Esophagus mucosa (tissue), 1 donor: ENCODE measurements around the gene CYP2C9. TPM values are rescaled to one million over a fixed set of nuclear protein-coding genes. Genes with fewer than 3 reads are reported as not detected.
"Not testable (repeated sequence)": the region's sequence is repeated elsewhere in the genome, so short reads cannot be mapped to it uniquely, and the experiment has no call there.

ENCODE experiments used
- ATAC-seq: fragments of 200-7000 bp; cut with Tn5 transposase; one replicate; pipeline ENCODE4 v1.9.1; 2020
- total RNA-seq: library from RNA; stranded (reverse); gene quantifications from one replicate; pipeline ENCODE4 v1.2.4, GENCODE V29; 2023
- donor health status: DM: yes; HTN: yes; CAD: no.

Gene CYP2C9
- total RNA-seq = 1.1 TPM

DNA sequence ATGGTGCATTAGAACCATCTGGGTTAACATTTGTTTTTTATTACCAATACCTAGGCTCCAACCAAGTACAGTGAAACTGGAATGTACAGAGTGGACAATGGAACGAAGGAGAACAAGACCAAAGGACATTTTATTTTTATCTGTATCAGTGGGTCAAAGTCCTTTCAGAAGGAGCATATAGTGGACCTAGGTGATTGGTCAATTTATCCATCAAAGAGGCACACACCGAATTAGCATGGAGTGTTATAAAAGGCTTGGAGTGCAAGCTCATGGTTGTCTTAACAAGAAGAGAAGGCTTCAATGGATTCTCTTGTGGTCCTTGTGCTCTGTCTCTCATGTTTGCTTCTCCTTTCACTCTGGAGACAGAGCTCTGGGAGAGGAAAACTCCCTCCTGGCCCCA lies at the start of gene CYP2C9:
Gene CYP2C9, plus strand, starts transcription at position 276 of the 400 bp plus-strand sequence. Its CDS starts 25 bp downstream, at position 301.
- ATAC-seq = no peak

DNA sequence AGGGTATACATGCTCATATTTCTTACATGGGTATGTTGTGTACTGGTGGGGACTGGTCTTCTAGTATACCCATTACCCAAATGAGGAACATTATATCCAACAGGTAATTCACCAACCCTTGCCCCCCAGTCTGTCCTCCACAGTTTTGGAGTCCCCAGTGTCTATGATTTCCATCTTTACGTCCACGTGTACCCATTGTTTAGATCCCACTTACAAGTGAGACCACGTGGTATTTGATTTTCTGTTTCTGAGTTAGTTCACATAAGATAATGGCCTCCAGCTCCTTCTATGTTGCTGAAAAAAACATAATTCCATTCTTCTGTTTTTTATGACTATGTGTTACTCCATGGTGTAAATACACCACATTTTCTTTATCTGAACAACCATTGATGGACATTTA lies 49.3 kb upstream of the CYP2C9 start:
- ATAC-seq = no peak

DNA sequence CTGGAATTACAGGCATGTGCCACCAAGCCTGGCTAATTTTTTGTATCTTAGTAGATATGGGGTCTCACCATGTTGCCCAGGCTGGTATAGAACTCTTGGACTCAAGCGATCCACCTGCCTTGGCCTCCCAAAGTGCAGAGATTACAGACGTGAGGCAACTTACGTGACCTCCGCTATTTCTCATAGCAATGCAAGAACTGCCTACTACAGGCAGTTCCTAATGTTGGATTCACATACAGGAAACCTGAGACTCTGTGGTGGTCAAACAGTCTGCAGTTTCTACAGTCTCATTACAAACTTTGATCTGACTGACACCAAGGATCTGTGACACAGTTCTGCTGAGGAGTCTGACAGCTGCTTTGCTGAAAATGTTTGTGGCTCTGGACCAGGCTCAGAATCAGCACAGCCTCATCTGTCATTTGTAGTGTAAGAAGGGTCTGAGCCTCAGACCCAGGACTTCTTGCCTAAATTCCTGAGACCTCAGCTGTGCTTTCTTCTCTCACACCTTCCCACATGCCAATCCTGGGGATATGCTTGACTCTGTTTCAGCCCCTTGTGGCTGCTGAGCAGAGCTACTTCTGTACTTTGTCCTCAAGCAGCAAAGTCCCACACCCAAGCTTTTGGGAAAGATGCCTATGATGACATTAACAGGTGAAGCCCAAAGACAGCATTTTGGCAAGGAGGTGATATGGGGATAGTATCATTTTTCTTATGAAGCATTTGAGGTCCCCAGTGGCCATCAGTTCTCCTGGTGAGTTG lies 48.0 kb upstream of the CYP2C9 start:
- no peak for ATAC-seq

GRCh38 chr10:94898414-94898813 lies 40.0 kb upstream of the CYP2C9 start:
- not testable (repeated sequence) for ATAC-seq

- ATAC-seq = no peak
Observed at GRCh38 chr10:94902080-94902479, 36.4 kb upstream of the CYP2C9 start.

- ATAC-seq = peak; percentile 91
Observed at GRCh38 chr10:94902570-94902969, 35.9 kb upstream of the CYP2C9 start.

DNA sequence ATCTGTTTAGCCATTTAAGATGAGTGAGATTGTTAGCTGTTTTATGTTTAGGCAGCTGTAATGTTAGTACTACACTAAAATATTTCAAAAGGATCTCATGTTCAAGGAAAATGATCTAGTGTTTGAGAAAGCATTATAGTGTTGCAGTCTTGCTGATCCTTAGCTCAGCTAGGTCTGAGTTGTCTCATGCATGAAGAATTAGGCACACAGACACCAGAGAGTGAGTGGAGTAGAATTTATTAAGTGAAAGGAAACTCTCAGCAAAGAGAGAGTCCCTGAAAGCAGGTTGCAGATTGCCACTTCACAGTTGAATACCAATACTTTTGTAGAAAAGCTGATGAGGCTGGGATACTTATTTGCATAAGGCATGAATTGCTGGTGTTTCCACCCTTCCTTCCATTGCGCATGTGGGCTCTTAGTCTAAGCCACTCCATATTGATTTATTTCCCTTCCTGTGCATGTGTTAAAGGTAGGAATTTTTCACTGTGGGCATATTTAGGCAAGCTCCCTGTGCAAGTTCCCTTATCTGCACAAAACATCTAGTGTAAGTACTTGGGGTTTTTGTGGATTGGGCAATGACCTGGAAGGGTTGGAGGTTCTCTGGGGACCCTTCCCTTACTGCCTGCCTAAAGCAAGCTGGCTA lies 33.8 kb upstream of the CYP2C9 start:
- ATAC-seq = not testable (repeated sequence)

GRCh38 chr10:94916423-94916822 lies 22.0 kb upstream of the CYP2C9 start:
- no peak for ATAC-seq

- ATAC-seq = no peak
Observed at GRCh38 chr10:94936721-94937120, 1.7 kb upstream of the CYP2C9 start.

DNA sequence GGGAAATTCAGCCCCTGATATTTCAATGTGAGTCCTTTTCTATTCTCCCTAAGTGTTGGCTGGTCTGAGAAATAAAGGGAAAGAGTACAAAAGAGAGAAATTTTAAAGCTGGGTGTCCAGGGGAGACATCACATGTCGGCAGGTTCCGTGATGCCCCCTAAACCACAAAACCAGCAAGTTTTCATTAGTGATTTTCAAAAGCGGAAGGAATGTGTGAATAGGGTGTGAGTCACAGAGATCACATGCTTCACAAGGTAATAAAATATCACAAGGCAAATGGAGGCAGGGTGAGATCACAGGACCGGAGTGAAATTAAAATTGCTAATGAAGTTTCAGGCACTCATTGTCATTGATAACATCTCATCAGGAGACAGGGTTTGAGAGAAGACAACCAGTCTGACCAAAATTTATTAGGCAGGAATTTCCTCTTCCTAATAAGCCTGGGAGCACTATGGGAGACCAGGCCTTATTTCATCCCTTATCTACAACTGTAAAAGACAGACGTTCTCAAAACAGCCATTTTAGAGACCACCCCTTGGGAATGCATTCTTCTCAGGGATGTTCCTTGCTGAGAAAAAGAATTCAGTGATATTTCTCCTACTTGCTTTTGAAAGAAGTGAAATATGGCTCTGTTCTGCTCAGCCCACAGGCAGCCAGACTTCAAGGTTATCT lies 5.1 kb downstream of the CYP2C9 start:
- not testable (repeated sequence) for ATAC-seq

DNA sequence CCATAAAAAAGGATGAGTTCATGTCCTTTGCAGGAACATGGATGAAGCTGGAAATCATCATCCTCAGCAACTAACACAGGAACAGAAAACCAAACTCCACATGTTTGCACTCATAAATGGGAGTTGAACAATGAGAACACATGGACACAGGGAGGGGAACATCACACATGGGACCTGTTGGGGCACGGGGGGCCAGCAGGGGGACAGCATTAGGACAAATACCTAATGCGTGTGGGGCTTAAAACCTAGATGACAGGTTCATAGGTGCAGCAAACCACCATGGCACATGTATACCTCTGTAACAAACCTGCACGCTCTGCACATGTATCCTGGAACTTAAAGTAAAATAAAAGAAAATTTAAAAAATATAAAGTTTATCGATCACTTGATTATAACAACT lies 7.7 kb downstream of the CYP2C9 start:
- not testable (repeated sequence) for ATAC-seq

DNA sequence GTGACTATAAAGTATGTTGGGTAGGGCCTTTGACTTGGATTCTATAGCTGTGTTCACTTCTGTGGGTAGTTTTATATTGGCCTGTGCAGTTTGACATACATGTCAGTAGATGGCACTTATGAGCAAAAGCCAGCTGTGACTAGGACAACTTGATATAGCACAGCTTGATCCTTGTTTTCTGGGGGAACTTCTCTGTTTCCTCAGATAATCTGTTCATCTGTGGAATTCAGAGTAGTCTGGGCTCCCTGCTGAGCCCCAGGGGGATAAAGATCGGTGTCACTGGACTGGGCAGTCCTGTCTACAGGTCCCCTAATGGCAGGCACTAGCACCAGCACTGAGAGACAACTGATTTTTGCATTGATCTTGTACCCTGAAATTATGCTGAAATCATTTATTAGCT lies 25.4 kb downstream of the CYP2C9 start:
- ATAC-seq = peak; percentile 54

DNA sequence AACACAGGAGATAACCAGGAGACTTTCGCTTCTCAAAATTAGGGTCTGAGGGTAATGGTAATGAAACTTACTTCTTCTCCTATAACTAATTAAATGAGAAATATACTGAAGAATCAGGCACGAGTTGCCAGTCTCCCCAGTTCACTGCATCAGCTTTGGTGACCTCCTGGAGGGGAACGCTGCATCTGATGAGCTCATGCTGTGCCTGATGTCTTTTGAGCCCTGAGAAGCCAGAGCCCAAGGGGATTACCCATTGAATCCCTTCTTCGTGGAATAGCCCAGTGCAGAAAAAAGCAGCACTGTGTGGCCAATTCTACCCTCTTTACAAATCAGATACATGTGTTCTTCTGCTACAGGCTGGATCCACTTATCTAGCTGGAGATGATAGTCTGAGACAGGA lies 45.1 kb downstream of the CYP2C9 start:
- no peak for ATAC-seq

DNA sequence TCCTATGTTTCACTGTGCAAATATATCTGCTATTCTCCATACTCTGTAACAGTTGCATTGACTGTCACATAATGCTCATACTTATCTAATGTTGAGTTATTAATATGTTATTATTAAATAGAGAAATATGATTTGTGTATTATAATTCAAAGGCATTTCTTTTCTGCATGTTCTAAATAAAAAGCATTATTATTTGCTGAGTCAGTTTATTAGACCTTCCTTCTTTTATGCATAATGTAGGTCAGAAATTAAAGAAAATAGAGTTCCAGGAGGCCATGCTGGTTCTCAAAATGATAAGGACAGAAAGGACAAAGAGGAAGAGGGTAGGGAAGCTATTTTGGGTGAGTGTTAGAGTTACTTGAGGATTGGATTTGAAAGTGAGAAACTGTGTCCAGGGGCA lies 50.7 kb downstream of the CYP2C9 start:
- ATAC-seq = no peak

GRCh38 chr10:94991243-94991888 lies 52.9 kb downstream of the CYP2C9 start:
- ATAC-seq = no peak

GRCh38 chr10:94992811-94993210 lies 54.4 kb downstream of the CYP2C9 start:
- no peak for ATAC-seq

GRCh38 chr10:94997741-94998174 lies 59.3 kb downstream of the CYP2C9 start:
- ATAC-seq = no peak

- no peak for ATAC-seq
Observed at GRCh38 chr10:95026461-95026860, 88.0 kb downstream of the CYP2C9 start.

GRCh38 chr10:95031656-95032055 lies 93.2 kb downstream of the CYP2C9 start:
- no peak for ATAC-seq

DNA sequence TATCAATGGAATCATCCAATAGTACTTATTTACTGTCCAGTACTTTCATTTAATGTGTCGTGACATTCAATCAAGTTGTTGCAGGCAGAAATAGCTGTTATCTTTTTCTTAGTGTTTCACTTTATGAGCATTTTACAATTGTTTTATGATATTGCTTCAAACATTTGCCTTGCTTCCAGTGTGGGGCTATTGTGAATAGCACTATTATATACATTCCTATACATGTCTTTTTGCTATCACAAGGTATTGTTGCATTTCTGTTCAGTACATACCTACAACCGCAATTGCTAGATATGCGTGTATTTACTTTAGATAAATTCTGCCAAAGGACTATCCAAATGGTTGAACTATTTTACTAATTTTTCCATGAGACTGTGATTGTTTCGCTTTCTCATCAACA lies 95.9 kb downstream of the CYP2C9 start:
- no peak for ATAC-seq

DNA sequence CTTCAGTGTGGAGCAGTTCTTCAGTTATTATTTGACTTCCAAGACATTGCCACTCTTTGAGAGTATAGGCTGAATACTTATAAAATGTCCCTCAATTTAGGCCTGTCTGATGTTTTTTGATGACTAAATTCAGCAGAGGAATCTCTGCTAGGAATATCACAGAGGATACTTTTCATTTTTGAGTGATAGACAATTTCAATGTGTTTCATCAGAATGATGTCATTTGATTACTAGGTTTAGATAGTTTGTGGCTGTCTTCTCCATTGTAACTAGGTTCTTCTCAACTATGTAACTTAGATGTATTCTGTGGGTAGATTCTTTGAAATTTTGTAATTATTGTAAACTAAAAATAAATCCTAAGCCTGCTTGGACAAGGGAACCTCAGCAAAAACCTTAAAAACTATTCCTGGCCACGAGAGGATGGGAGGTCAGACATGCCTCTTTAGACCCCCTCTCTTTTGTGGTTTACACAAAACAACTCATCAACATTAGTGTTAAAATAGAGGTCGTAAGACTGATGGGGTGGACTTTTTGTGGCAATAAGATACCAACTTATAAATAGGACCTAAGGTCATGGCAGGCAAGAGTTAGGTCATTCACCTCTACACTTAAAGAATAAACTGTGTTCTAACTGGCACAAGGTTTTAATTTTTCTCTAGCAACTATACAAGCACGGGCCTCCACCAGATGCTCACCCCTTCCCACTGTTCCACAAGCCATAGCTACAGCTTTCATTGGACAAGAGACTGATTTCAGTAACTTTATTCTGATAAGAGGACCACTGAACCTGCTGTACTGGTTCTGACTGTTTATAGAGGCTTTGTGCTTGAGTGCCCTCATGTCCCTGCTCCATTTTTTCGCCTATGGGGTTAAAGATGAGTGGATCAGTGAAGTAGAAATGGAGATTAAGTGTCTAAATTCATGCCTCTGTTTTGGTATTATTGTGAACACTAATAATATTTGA lies 97.2 kb downstream of the CYP2C9 start:
- no peak for ATAC-seq

DNA sequence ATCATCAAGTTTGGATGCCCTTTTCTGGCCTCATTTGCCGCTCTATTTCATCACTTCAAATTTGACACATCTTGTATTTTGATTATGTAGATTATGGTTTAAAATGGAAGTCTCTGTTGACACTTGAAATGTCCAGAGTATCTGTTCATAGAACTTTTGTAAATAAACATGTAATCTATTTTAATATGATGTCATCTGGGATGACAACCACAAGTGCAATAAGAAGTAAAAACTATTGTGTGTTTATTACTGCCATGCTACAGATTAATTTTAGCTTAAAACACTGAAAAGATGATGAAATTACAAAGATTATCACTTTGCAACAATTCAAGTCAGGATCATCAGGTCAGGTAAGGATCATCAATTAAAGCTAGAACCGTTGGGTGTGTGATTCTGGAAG lies 100.8 kb downstream of the CYP2C9 start:
- no peak for ATAC-seq
